Central memory CD8-positive, alpha-beta T cell (primary cell): ENCODE measurements around the gene ENTPD2.

ENCODE experiments used
- ATAC-seq: fragments of 150-1000 bp; cut with Tn5 transposase; replicated peaks from 2 replicates; pipeline ENCODE4 v1.10.0; 2022; ENCODE audit warnings: mild to moderate bottlenecking, moderate FRiP score, moderate number of reproducible peaks; ENCODE audit not compliant: poor library complexity, severe bottlenecking; ENCODE audit errors: extremely low read depth
- DNase-seq, 2 donors: peaks; one replicate each; pipeline ENCODE4 v3.0.0; 2021; ENCODE audit warnings: low spot score in 2 of 2
- H3K27ac Mint-ChIP-seq: one replicate; pipeline ENCODE4 v1.8.0; 2022; ENCODE audit warnings: low read depth, mild to moderate bottlenecking, moderate library complexity, mixed read lengths
- H3K27me3 Mint-ChIP-seq: one replicate; pipeline ENCODE4 v1.8.0; 2022; ENCODE audit warnings: mixed read lengths
- H3K36me3 Mint-ChIP-seq: one replicate; pipeline ENCODE4 v1.8.0; 2022; ENCODE audit warnings: mild to moderate bottlenecking, moderate library complexity, mixed read lengths; ENCODE audit not compliant: insufficient read depth
- H3K4me1 Mint-ChIP-seq: one replicate; pipeline ENCODE4 v1.8.0; 2022; ENCODE audit warnings: mixed read lengths
- H3K4me3 Mint-ChIP-seq: one replicate; pipeline ENCODE4 v1.8.0; 2022; ENCODE audit warnings: mild to moderate bottlenecking, moderate library complexity, mixed read lengths
- H3K9me3 Mint-ChIP-seq: one replicate; pipeline ENCODE4 v1.8.0; 2022; ENCODE audit warnings: mixed read lengths

The ENTPD2 gene

DNA sequence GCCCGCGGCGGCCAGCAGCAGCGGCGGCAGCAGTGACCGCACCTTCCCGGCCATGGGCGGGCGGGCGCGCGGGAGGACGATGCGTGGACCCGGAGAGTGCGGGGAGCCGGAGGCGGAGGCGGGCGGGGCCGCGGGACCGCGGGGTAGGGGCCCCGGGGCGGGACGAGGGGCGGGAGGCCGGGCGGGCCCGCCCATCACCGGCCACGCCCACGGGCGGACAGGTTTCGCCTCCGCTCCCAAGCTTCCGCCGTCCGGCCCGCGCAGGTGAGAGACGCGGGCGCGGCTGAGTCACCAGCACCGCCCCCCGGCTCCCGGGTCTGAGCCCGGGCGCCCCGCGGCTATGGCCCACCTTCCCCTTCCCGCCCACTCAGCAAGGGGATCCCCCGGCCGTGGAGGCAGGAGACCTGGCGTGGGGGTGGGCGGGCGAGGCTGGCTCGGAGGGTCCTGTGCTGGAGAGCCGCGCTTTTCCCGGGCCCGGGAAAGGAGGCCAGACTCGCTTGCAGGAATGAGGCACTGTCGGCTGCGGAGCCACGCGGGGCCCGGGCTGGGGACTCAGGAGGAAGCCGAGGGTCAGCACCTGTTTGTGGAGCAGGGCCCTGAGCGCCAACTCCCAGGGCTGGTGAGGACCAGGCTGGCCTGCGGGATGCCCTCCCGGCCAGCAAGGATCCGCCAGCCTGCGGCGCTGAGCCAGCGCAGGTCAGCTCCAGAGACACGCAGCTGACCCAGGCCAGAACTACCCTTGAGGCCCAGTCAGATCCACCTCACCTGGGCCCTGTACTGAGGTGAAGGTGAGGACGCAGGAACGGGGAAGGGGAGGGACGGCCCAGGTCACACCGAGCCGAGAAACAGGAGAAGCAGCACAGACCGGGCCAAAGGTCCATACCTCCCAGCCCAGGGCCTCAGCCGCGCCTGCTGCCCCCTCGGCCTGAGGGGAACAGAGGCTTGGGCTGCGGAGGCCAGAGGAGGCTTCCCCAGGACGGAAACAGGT is at the start of gene ENTPD2:
TSS of gene ENTPD2 (minus strand) at position 118 of the 988 bp plus-strand sequence. CDS start at position 54, 64 bp downstream.
- Mint-ChIP-seq H3K4me1 (peaks cover 5% of the 10 kb centered on the region), H3K27me3 (peaks cover 18% of the 10 kb centered on the region), H3K27ac (no peak within 1 kb of the TSS), H3K36me3 (peaks cover 7% of the 10 kb centered on the region), H3K9me3 (no peaks in the 10 kb centered on the region), H3K4me3 (no peak within 1 kb of the TSS)
- peak; percentile 46 for ATAC-seq
- DNase-seq = no peak

DNA sequence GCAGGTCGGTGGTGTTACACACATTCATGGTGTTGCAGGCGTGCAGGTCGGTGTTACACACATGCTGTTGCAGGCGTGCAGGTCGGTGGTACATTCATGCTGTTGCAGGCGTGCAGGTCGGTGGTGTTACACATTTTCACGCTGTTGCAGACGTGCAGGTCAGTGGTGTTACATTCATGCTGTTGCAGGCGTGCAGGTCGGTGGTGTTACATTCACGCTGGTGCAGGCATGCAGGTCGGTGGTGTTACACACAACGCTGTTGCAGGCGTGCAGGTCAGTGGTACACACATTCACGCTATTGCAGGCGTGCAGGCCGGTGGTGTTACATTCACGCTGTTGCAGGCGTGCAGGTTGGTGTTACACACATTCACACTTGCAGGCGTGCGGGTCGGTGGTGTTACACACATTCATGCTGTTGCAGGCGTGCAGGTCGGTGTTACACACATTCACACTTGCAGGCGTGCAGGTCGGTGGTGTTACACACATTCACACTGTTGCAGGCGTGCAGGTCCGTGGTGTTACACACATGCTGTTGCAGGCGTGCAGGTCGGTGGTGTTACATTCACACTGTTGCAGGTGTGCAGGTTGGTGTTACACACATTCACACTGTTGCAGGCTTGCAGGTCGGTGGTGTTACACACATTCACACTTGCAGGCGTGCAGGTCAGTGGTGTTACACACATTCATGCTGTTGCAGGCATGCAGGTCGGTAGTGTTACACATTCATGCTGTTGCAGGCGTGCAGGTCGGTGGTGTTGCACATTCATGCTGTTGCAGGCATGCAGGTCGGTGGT is 49.5 kb upstream of the ENTPD2 start:
- Mint-ChIP-seq H3K36me3 (peaks cover 25% of the 10 kb centered on the region), H3K27me3 (no peaks in the 10 kb centered on the region), H3K27ac (no peak overlapping the region), H3K4me1 (no peaks in the 10 kb centered on the region), H3K4me3 (no peak overlapping the region), H3K9me3 (no peaks in the 10 kb centered on the region)
- DNase-seq (no peak), ATAC-seq (no peak)

DNA sequence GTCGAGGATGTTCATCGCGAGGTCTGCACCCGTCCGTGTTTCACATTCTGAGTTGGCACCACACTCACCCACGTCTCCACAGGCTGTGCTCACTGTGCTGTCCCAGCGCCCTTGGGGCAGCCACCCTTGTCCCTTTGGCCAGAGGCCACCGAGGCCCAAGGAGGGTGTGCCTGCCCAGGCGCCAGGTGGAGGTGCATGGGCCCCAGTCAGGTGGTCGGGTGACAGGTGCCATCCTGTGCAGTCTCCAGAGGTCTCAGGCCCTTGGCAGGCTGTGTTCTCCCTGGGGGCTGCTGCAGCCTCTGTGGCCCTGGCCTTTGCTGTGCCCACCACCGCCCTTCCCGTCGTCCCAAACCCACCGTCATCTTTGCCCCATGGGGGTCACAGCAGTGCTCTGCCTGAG is 45.4 kb upstream of the ENTPD2 start:
- Mint-ChIP-seq H3K36me3 (peaks cover 23% of the 10 kb centered on the region), H3K27ac (no peak overlapping the region), H3K4me1 (peaks cover 18% of the 10 kb centered on the region), H3K4me3 (no peak overlapping the region), H3K27me3 (no peaks in the 10 kb centered on the region), H3K9me3 (no peaks in the 10 kb centered on the region)
- DNase-seq = no peak
- no peak for ATAC-seq

DNA sequence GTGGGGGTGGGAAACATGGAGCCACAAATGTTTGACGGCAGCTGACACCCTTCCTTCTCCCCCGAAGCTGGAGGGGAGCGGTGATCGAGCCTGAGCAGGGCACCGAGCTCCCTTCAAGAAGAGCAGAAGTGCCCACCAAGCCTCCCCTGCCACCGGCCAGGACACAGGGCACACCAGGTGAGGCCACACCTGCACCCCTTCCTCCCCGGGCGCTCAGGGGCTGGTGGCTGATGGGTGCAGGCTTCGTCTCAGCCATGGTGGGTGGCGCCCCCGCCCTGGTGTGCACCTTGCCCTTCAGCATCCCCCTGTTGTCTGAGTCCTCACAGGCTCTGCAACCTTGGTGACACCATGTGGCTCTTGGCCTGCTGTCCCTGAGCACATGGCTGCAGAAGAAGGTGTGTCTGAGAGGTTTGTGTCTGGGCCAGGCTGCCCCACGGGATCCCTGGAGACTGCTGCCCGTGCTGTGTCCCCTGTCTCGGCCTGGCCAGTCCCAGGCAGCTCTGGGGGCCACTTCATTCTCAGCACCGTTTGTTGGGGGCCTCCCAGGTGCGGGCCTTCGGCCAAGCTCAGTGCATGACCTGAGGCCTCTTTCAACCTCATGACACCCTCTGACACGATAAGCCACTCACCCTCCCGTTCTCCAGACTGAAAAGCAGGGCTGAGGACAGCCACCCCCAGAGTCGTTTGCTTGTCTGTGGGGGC is 44.1 kb upstream of the ENTPD2 start:
- no peaks in the 10 kb centered on the region for H3K27me3 Mint-ChIP-seq
- DNase-seq (no peak), ATAC-seq (no peak)
- H3K27ac Mint-ChIP-seq = no peak overlapping the region
- H3K36me3 Mint-ChIP-seq = peaks cover 17% of the 10 kb centered on the region
- peaks cover 21% of the 10 kb centered on the region for H3K4me1 Mint-ChIP-seq
- no peaks in the 10 kb centered on the region for H3K9me3 Mint-ChIP-seq
- H3K4me3 Mint-ChIP-seq = no peak overlapping the region

DNA sequence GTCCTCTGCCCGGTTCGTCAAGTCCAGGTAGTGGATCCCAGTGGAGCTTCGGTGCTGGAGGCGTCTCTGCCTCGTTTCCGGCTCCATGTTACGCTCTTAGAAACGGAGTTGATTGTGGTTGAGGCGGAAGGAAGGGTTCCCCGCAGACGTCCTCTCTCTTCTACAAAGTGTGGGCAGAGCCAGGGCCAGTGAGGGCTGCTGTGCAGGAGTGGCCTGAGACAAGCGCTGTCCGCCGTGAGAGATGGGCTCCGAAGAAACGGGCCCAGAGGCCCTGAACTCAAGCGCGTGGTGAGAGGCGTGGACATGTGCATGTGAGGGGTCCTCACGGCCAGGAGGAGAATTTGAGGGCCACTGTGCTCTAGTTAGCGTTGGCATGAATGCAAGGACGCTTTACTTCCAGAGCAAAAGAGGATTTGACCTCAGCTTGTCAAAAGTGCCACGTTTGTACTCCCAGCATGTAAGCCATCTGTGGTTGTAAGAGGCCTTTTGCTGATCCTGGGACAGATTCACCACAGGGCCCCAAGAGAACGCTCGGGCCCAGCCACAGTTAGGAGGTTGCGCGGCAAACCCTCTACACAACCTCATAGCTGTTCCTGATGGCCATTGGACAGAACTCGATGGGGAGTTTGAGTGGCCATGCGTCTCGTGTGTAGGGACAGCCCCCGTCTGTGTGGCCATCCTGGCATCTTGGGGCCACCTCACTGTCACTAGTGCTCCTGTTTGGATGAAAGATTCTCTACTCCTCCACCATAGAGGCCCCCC is 43.1 kb upstream of the ENTPD2 start:
- Mint-ChIP-seq H3K9me3 (no peaks in the 10 kb centered on the region), H3K36me3 (peaks cover 23% of the 10 kb centered on the region), H3K27ac (peak overlapping the region; percentile 92), H3K4me1 (peaks cover 21% of the 10 kb centered on the region), H3K27me3 (no peaks in the 10 kb centered on the region), H3K4me3 (peak overlapping the region; percentile 79)
- ATAC-seq (no peak), DNase-seq (no peak)

DNA sequence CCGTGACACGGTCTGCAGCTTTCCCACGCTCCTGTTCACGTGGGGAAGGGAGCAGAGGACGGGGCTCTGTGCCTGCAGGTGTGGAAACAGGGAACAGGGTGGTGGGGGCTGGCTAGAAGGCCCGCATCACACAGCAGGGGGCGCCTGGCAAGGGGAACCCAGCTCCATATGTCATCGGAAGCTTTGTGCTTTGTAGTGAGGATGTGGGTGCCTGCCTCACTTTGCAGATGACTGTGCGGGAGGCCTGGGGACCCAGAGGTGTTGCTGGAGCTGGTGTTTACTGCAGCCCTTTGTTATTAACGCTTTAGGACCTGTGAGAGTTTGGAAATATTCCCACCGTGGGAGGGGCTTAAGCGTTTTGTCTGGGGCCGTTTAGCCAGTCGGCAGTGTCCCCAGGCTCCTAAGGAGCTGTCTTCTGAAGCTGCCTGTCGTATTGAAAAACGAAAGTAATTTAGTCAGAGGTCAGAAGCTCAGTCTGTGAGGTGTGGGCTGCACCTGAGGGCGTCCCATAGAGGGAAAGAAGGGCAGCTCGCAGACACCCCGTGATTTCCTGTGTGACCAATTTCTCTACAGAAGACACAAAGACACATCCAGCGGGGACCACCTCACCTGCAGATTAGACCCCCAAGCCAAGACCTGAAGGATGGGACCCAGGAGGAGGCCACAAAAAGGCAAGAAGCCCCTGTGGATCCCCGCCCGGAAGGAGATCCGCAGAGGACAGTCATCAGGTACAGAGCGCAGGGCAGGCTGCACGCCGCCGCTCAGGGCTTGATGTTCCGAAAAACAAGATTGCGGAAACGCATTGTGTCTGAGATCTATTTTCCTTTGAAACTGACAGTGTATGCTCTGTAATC is 42.0 kb upstream of the ENTPD2 start:
- Mint-ChIP-seq H3K4me3 (peak overlapping the region; percentile 79), H3K27me3 (no peaks in the 10 kb centered on the region), H3K9me3 (no peaks in the 10 kb centered on the region), H3K36me3 (peaks cover 20% of the 10 kb centered on the region), H3K4me1 (peaks cover 21% of the 10 kb centered on the region), H3K27ac (peak overlapping the region; percentile 92)
- peak; percentile 79 to 85 for DNase-seq
- ATAC-seq = peak; percentile 98

DNA sequence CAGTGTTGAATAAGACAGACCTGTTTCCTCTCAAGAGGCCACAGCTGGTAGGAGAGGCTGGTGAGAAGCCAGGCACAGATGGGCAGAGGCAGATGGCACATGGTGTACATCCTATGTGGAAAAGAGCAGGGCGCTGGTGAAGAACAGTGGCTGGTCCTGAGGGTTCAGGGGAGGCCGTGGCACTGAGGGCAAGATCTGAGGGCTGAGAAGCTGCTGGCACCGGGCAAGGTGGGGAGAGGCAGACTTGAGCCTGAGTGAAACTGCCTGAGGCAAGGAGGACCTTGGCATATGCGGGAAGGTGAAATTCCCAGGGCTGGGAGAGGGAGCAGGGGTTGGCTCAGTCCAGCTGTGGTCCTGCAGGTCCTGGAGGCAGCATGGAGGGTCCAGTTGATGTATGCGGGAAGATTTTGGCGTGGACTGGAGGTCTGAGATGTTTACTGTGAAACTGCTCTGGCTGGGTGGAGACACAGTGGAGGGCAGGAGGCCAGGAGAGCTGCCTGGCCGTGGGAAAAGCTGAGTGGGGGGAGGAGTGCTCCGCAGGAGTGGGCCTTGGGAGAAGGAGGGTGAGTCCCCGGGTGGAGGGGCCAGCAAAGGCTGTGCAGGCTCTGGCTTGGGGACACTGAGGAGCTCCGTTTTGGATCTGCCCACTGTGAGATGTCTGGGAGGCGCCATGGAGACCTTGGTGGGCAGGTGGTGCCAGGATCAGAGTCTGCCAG is 35.5 kb upstream of the ENTPD2 start:
- H3K4me3 Mint-ChIP-seq = no peak overlapping the region
- peaks cover 35% of the 10 kb centered on the region for H3K4me1 Mint-ChIP-seq
- no peak for DNase-seq
- peaks cover 32% of the 10 kb centered on the region for H3K36me3 Mint-ChIP-seq
- no peak overlapping the region for H3K27ac Mint-ChIP-seq
- H3K27me3 Mint-ChIP-seq = no peaks in the 10 kb centered on the region
- ATAC-seq = no peak
- no peaks in the 10 kb centered on the region for H3K9me3 Mint-ChIP-seq

DNA sequence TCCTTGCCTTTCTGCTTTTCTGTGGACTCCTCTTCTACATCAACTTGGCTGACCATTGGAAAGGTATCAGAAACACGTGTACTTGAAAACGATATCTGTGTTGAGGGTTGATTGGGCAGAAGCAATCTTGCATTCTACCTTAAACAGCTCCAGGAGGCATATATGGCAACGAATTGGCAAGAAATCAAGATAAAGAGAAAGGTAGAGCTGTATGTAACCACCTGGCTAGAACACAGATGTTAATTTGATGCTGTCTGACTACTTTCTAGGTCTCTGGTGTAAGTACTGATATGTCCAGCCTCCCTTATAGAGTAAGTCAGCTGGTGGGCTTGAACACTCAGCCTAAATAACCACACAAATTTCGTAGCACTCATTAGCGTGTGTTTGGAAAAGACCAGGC is 34.3 kb upstream of the ENTPD2 start:
- no peaks in the 10 kb centered on the region for H3K27me3 Mint-ChIP-seq
- ATAC-seq (no peak), DNase-seq (no peak)
- peaks cover 34% of the 10 kb centered on the region for H3K36me3 Mint-ChIP-seq
- peak overlapping the region; percentile 91 for H3K27ac Mint-ChIP-seq
- H3K4me1 Mint-ChIP-seq = peaks cover 31% of the 10 kb centered on the region
- H3K9me3 Mint-ChIP-seq = no peaks in the 10 kb centered on the region
- H3K4me3 Mint-ChIP-seq = peak overlapping the region; percentile 77

DNA sequence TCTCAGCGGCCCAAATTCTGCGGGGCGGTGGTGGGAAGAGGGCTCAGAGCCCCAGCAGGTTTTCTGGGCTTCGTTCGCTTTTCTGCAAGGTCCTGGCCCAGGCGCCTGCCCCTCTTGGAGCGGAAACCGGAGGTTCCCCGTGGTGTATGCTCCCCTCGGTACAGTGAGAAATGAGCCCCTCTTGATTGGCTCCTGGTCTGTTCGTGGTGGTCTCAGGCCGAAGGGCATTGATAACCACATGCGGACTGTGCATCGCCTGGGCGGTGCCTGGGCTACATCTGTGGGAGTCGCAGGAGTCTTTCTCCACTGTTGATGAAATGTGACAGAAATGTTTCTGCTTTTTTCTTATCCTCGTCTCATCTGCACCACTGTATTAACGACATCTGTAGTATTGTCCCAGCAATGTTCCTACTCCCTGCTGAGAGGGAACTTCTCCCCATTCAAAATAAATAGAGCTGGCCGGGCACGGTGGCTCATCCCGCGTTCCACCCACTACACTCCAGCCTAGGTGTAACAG is 33.6 kb upstream of the ENTPD2 start:
- peak; percentile 1 for ATAC-seq

DNA sequence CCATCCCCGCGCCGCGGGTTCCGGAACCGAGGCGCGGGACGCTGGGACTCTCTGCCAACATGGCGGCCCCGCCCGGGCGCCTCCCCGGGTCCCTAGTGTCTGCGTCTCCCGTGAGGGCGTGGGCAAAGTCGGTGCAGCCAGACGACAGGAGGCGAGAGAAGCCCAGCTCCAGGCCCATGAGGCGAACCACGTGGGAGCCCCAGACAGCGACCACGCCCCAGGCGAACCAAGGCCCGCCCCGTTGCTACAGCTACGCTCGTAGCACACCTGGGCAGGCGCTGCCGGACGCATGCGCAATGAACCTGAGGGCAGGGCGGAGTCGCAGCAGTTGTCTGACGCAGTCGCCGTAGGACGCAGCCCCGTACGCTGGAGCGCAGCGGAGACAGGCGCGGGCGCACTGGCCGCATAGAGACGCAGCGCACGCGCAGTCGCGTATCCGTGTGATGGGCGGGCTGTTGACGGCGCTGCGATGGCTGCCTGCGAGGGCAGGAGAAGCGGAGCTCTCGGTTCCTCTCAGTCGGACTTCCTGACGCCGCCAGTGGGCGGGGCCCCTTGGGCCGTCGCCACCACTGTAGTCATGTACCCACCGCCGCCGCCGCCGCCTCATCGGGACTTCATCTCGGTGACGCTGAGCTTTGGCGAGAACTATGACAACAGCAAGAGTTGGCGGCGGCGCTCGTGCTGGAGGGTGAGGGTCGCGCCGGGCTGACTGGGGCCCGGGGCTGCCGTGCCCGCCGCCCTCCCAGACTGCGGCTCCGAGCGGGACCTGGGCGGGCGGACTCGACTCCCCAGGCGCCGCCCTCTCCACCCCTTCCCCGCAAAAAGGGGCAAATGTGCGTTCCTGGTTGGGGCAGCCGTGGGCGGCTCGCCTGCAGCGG is 32.9 kb upstream of the ENTPD2 start, which contains the start of gene MAN1B1:
TSS of gene MAN1B1 (plus strand) at position 455 of the 878 bp plus-strand sequence. CDS start at position 470, 15 bp downstream.
- Mint-ChIP-seq H3K4me1 (peaks cover 31% of the 10 kb centered on the region), H3K9me3 (no peaks in the 10 kb centered on the region), H3K27ac (peak within 1 kb of the TSS; percentile 94), H3K4me3 (peak within 1 kb of the TSS; percentile 88), H3K27me3 (no peaks in the 10 kb centered on the region), H3K36me3 (peaks cover 28% of the 10 kb centered on the region)
- ATAC-seq = peak; percentile 90
- DNase-seq = peak; percentile 95 to 99

More for the DNA sequence above, 33.6 kb upstream of the ENTPD2 start:
- DNase-seq = no peak
- H3K4me1 Mint-ChIP-seq = peaks cover 31% of the 10 kb centered on the region
- H3K36me3 Mint-ChIP-seq = peaks cover 29% of the 10 kb centered on the region
- H3K27ac Mint-ChIP-seq = peak overlapping the region; percentile 91
- H3K9me3 Mint-ChIP-seq = no peaks in the 10 kb centered on the region
- peak overlapping the region; percentile 77 for H3K4me3 Mint-ChIP-seq
- no peaks in the 10 kb centered on the region for H3K27me3 Mint-ChIP-seq
